SKM-1 (cell line): ENCODE measurements around the gene LPCAT3.

Experiments used
- DNase-seq: peaks from one replicate; lab custom pipeline; 2025; ENCODE audit not compliant: unreplicated experiment; lab: John Stamatoyannopoulos, UW

The LPCAT3 gene

DNA sequence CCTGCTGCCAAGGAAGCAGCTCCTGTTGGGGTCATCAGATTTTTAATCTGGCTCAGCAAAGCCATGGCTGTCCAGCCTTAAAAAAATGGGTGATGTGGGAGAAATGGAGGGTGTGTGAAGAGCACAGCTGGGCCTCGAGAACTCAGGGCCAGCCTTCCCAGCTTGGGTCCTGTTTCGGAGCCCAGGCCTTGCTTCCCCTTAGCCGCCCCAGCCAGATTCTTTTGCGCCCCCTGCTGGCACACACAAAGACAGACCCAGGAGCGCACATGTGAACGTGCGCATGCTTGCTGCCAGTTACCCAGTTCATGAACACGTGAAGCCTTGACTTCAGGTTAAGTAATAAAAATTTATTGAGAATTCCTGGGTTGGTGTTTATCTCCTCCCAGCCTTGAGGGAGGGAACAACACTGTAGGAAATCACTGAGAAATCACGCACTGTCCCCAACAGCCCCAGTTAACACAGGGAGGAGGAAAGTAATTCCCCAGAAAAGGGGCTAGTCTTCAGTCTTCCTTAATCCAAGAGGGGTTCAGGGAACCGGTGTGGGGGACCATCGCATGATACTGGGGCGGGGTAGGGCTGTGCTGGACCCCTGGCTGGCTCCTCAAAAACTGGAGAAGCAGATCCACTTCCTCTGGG lies 53.1 kb downstream of the LPCAT3 start:
- DNase-seq: peak; percentile 7

DNA sequence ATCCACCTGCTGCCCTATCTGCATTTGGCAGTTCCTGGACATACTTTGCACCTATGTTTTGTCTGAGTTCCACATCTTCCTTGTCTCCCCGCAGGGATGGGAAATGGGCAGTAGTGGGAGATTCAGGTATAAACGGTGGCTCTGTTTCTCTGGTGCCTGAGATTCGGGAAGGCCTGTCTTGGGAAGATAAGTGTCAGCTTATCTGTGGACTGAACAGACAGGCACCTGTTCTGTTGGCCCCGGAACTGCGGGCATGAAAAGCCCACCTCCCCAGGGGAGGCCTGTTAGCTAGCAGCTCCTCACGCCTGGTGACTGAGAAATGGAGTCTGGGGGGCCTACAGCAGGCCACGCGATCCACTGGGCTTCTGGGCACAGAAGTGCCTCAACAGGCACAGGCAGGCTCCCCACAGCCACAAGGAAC lies 53.7 kb downstream of the LPCAT3 start:
- DNase-seq: no peak

DNA sequence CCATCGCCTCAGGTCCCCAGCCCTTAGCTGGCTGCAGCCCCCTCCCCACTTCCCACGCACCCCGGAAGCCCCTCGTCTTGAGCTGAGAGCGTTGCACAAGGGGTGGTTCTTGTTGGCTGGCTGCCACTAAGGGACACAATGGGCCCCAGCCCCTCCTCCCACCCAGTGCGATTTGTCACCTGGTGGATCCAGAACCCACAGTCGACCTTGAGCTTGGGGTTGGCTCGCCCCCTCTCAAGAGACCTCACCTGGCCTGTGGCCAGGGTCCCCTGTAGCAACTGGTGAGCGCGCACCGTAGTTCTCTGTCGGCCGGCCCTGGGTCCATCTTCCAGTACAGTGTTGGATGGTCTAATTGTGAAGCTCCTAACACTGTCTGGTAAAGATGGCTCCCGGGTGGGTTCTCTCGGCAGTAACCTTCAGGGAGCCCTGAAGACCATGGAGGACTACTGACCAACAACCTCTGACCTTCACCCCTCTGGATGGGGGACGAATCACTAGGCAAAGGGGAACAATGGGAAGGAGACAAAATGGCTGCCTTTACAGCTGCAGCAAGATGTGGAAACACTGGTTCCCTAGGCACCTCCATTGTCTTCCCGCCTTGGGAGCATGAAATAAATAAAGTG lies 54.4 kb downstream of the LPCAT3 start:
- DNase-seq: no peak

DNA sequence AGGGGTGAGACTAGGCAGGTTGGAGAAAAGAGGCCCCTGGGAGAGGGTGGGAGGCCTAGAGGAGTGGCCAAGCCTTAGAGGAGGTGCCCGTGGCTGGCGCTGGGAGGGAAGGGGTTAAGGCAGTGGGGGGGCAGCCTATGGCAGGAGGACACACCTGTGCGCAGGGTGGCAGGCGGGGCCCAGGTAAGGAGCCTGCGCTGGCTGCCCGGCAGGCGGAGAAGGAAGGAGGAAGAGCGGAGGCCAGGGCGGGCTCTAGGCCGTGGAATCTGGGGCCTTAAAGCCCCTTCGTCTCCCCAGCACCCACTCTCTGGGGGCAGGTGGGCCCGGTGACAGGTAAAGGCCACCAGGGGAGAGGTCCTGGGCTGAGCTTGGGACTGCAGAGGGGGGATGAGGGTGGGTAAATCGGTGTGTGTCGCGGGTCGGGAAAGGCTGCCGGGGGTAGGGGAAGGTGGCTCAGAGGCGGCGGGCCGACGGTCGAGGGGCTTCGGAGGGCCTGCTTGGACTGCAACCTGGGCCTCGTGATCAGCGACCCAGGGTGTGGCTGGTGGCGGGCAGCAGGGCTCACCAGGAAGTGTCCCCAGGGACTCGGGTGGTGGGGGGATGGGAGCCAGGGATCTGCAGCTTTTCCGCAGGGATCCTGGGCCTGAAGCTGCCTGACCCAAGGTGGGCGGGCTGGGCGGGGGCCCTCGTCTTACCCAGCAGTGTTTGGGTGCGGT lies 55.1 kb downstream of the LPCAT3 start:
- DNase-seq: no peak

DNA sequence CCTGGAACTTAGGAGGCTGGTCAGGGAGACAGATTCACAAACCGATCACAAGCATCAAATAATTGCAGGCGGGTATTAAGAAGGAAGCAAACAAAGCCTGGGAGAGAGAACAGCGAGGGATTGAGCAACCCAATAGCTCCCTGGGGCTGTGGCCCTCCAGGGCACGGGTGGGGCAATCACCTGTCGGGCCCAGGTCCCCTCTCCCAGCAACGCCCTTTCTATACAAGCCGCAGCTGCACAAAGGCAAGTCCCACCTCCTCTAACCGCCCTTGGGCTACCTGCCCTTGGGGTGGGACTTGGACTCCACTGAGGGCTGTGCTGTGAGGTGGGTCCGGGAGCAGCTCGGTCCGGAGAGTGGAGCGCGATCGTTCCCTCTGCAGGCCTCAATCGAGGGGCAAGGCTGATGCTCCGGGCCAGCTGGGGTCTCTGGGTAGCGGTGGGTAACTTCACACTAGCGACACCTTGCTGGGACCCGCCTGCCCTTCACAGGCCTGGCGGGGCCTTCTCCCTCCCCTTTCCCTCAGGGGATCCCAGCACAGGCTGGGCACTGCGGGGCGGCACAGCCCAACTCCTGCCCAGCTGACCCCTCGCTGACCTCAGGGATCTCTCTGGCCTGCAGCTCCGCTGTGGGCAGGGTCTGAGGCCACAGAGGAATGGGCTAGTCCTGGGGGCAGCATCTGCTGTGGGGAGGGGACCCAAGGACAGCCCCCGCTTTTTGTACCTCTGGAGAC lies 55.8 kb downstream of the LPCAT3 start:
- DNase-seq: no peak

DNA sequence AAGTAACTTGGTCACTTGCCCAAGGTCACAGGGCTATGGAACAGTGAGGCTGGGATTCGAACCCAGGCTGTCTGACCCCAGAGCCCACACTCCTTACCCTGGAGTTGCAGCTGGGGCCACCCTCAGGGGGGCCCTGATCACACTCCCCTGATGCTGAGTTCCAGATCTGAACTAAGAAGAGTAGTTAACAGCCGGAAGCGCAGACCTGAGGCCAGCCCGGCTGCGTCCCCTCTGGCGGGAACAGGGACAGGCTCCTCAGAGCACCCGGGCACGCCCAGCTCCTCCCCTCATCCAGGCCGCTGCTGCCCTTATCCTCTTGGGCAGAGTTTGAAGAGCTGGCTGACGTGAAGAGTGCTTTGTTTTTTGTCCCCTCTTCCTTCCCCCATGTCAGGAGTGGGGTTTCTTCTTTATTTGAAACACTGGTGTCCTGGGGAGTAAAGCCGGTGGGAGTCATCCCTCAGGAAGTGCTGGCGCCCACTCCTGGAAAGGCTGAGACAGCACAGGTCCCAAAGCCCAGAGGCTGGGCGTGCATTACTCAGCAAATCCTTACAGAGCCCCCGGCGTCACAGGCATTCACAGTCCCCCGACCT lies 56.5 kb downstream of the LPCAT3 start:
- DNase-seq: no peak

GRCh38 chr12:6961278-6961694 lies 57.0 kb downstream of the LPCAT3 start:
- DNase-seq: no peak

GRCh38 chr12:6960593-6961277 lies 57.5 kb downstream of the LPCAT3 start:
- DNase-seq: no peak

DNA sequence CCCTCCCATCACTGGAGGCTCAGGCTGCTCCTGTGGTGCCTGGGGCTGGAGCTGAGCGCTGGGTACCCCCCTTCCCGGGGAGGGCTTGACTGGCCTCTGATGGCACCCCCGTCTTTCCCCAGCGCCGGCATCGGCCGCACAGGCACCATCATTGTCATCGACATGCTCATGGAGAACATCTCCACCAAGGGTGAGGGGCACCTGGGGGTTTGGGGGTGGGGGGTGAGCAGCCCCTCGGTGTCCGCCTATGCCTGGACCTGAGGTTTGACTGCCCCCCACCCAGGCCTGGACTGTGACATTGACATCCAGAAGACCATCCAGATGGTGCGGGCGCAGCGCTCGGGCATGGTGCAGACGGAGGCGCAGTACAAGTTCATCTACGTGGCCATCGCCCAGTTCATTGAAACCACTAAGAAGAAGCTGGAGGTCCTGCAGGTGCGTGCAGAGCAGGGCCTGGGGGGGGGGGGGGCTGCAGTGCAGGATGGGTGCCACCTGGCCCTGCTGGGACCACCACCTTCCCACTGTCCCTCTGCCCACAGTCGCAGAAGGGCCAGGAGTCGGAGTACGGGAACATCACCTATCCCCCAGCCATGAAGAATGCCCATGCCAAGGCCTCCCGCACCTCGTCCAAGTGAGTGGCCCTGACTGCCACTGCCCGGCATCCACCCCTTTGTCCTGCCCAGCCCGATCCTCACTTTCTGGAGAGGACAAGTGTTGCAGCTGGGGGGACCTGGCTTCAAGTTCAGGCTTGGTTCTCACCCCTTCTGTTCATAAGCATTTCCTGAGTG lies 58.3 kb downstream of the LPCAT3 start:
- no peak for DNase-seq

GRCh38 chr12:6959058-6959804 lies 59.0 kb downstream of the LPCAT3 start:
- peak; percentile 25 for DNase-seq

- DNase-seq: no peak
Observed at GRCh38 chr12:6958609-6959057, 59.6 kb downstream of the LPCAT3 start.

DNA sequence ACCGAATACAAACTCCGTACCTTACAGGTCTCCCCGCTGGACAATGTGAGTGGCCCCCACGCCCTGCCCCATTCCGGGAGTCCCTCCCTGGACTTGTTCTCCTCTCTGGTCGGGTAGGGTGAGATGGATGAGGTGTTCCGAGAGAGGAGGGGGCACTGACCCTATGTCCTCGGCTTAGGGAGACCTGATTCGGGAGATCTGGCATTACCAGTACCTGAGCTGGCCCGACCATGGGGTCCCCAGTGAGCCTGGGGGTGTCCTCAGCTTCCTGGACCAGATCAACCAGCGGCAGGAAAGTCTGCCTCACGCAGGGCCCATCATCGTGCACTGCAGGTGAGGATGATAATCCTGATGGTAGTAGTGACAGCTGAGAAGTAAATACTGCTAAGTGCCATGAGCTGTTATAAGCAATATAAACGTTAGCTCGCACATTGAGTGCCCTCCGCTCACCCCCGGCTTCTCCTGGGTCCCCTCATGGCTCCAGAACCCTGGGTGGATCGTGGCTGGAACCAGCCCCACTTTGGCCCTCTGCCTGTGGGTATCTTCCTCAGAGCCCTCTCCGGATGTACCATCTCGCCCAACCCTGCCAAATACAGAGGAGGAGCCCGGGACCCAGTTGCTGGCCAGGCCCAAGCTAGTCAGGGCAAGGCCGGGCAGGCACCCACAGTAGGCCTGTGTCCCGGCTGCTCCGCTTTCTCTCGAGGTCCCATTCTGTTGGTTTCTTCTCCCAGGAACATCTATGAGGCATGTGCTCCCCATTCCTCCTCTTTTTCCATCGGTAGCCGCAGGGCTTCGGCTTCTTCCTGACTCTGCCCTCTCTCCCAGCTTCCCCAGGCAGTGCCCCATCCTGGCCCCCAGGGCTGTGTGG lies 60.3 kb downstream of the LPCAT3 start:
- DNase-seq: no peak

- no peak for DNase-seq
Observed at GRCh38 chr12:6957151-6957701, 61.0 kb downstream of the LPCAT3 start.

GRCh38 chr12:6956021-6956727 lies 62.1 kb downstream of the LPCAT3 start:
- no peak for DNase-seq

GRCh38 chr12:6955108-6956020 lies 62.9 kb downstream of the LPCAT3 start:
- no peak for DNase-seq
